Liver (tissue), 9 donors: ENCODE measurements around the gene SPAG9. TPM values are rescaled to one million over a fixed set of nuclear protein-coding genes. Genes with fewer than 3 reads are reported as not detected.

ENCODE experiments used
- DNase-seq: peaks from one replicate; pipeline ENCODE4 v3.0.0-alpha.2; 2017; ENCODE audit warnings: low spot score
- H3K27ac ChIP-seq, 2 donors: one replicate each; pipeline ENCODE4 v1.7.0; 2013; ENCODE audit warnings: inconsistent platforms in 2 of 2, low read length in 2 of 2, control low read depth in 1 of 2, low read depth in 1 of 2, mild to moderate bottlenecking in 1 of 2
- H3K27me3 ChIP-seq, 4 donors: one replicate each; pipeline versions ENCODE4 v1.6.1 to v1.7.0; 2013; ENCODE audit warnings: low read length in 3 of 4, inconsistent platforms in 1 of 4, mild to moderate bottlenecking in 1 of 4, moderate library complexity in 1 of 4; ENCODE audit not compliant: control insufficient read depth in 4 of 4, insufficient read depth in 4 of 4
- H3K36me3 ChIP-seq, 4 donors: one replicate each; pipeline versions ENCODE4 v1.6.1 to v1.7.0; 2013; ENCODE audit warnings: low read length in 3 of 4, mild to moderate bottlenecking in 3 of 4, low read depth in 1 of 4, moderate library complexity in 1 of 4; ENCODE audit not compliant: control insufficient read depth in 4 of 4, insufficient read depth in 3 of 4
- H3K4me1 ChIP-seq, 4 donors: one replicate each; pipeline versions ENCODE4 v1.6.1 to v1.7.0; 2013; ENCODE audit warnings: low read length in 3 of 4, mild to moderate bottlenecking in 3 of 4, moderate library complexity in 1 of 4; ENCODE audit not compliant: control insufficient read depth in 4 of 4, insufficient read depth in 4 of 4
- H3K4me3 ChIP-seq, 3 donors: one replicate each; pipeline versions ENCODE4 v1.6.1 to v1.7.0; 2013; ENCODE audit warnings: low read length in 3 of 3, control low read depth in 1 of 3, low read depth in 1 of 3, mild to moderate bottlenecking in 1 of 3
- H3K9ac ChIP-seq, 2 donors: one replicate each; pipeline ENCODE4 v1.7.0; 2013; ENCODE audit warnings: low read length in 2 of 2, mild to moderate bottlenecking in 2 of 2, moderate library complexity in 2 of 2, control low read depth in 1 of 2, low read depth in 1 of 2
- H3K9me3 ChIP-seq, 4 donors: one replicate each; pipeline versions ENCODE4 v1.6.1 to v1.7.0; 2013; ENCODE audit warnings: low read length in 3 of 4; ENCODE audit not compliant: control insufficient read depth in 4 of 4
- EGR1 ChIP-seq, 2 donors: IDR thresholded peaks; 2 replicates each; pipeline ENCODE4 v1.6.1; 2016 to 2018; ENCODE audit warnings: antibody characterized with exemption in 2 of 2, low read depth in 2 of 2
- FOXA1 ChIP-seq: IDR thresholded peaks from 2 replicates; pipeline ENCODE4 v1.6.1; 2016; ENCODE audit warnings: antibody characterized with exemption
- FOXA2 ChIP-seq: IDR thresholded peaks from 2 replicates; pipeline ENCODE4 v1.6.1; 2016; ENCODE audit warnings: antibody characterized with exemption
- GABPA ChIP-seq, 2 donors: IDR thresholded peaks in 1 of 2; conservative IDR thresholded peaks in 1 of 2; 2 replicates each; pipeline ENCODE4 v1.6.1; 2016; ENCODE audit warnings: antibody characterized with exemption in 2 of 2, mild to moderate bottlenecking in 1 of 2, moderate library complexity in 1 of 2
- HNF4G ChIP-seq: IDR thresholded peaks from 2 replicates; pipeline ENCODE4 v1.6.1; 2016; ENCODE audit warnings: antibody characterized with exemption
- JUND ChIP-seq, 2 donors: IDR thresholded peaks; 2 replicates each; pipeline ENCODE4 v1.6.1; 2016; ENCODE audit warnings: antibody characterized with exemption in 2 of 2
- MAX ChIP-seq: IDR thresholded peaks from 2 replicates; pipeline ENCODE4 v1.6.1; 2016; ENCODE audit warnings: antibody characterized with exemption
- NR2F2 ChIP-seq: IDR thresholded peaks from 2 replicates; pipeline ENCODE4 v1.6.1; 2016; ENCODE audit warnings: antibody characterized with exemption
- RAD21 ChIP-seq, 2 donors: IDR thresholded peaks; 2 replicates each; pipeline ENCODE4 v1.6.1; 2016; ENCODE audit warnings: antibody characterized with exemption in 2 of 2, mild to moderate bottlenecking in 2 of 2
- REST ChIP-seq: IDR thresholded peaks from 2 replicates; pipeline ENCODE4 v1.6.1; 2016; ENCODE audit warnings: antibody characterized with exemption, mild to moderate bottlenecking
- RXRA ChIP-seq, 2 donors: IDR thresholded peaks; 2 replicates each; pipeline ENCODE4 v1.6.1; 2017 to 2018; ENCODE audit warnings: antibody characterized with exemption in 2 of 2, mild to moderate bottlenecking in 1 of 2
- SP1 ChIP-seq: IDR thresholded peaks from 2 replicates; pipeline ENCODE4 v1.6.1; 2018; ENCODE audit warnings: antibody characterized with exemption, mild to moderate bottlenecking
- TAF1 ChIP-seq: conservative IDR thresholded peaks from 2 replicates; pipeline ENCODE4 v1.6.1; 2016; ENCODE audit warnings: antibody characterized with exemption, mild to moderate bottlenecking
- YY1 ChIP-seq: IDR thresholded peaks from 2 replicates; pipeline ENCODE4 v1.6.1; 2016; ENCODE audit warnings: antibody characterized with exemption, mild to moderate bottlenecking
- WGBS: extraction: QIAGEN DNeasy Blood & Tissue Kit; methylation state at CpG from one replicate; pipeline ENCODE4 v1.1.7; 2013; 5-methylcytosine and 5-hydroxymethylcytosine counted together
- polyA plus RNA-seq, 2 donors: library from polyadenylated mRNA; stranded (reverse) in 1 of 2; unstranded in 1 of 2; fragments of 200-250 nt in 1 of 2; fragments of >200 nt in 1 of 2; fragmentation: Nextera tagmentation in 1 of 2; extraction: Ambion mirVana in 1 of 2; gene quantifications; one replicate each; pipeline versions ENCODE4 v1.2.1 to v1.2.3, GENCODE V29; 2013 to 2015
- total RNA-seq, 2 donors: library from RNA; depleted of rRNA; stranded (reverse); fragments of >200 nt; gene quantifications; one replicate each; pipeline ENCODE4 v1.2.3, GENCODE V29; 2014
- TF ChIP-seq, protein P1 (sequence below): IDR thresholded peaks from 2 replicates; pipeline ENCODE4 v1.6.1; 2016; ENCODE audit warnings: antibody characterized with exemption
- TF ChIP-seq, protein P2 (sequence below): IDR thresholded peaks from 2 replicates; pipeline ENCODE4 v1.6.1; 2016; ENCODE audit warnings: antibody characterized with exemption
- TF ChIP-seq, protein P3 (sequence below): fragments of 150-350 bp; IDR thresholded peaks from 2 replicates; pipeline ENCODE4 v1.5.1; 2017; ENCODE audit warnings: improper control_type of control experiment, low read depth, low read length; ENCODE audit not compliant: missing input control
- donor health status: healthy.
- donor health status: healthy.
- donor health status: healthy.
- donor health status: healthy.
- donor health status: healthy.

Gene SPAG9
- total and polyA plus RNA-seq, 4 donors, result 12.0 to 94.0 (median 18.4) TPM

GRCh38 chr17:51059781-51060180 lies 60.9 kb downstream of the SPAG9 start:
- Histone ChIP-seq H3K27ac (no peak overlapping the region), H3K9me3 (no peaks in the 10 kb centered on the region), H3K36me3 (no peaks in the 10 kb centered on the region), H3K27me3 (no peaks in the 10 kb centered on the region), H3K4me3 (no peak overlapping the region), H3K4me1 (peaks cover 0 to 30% (median 16%) of the 10 kb centered on the region in 4 donors), H3K9ac (no peak overlapping the region)
- 91% methylated on average over 2 of the region's 2 CpGs for WGBS
- no peak for DNase-seq
- TF ChIP-seq MAX, result no peak
- TF ChIP-seq RXRA (IDR thresholded peaks at IDR 0.05), result no peak
- no peak for TF ChIP-seq YY1
- no peak for TF ChIP-seq RAD21 (IDR thresholded peaks at IDR 0.05)
- no peak for TF ChIP-seq EGR1 (IDR thresholded peaks at IDR 0.05; ENCODE audit: low read depth in 2 of 2)
- no peak for TF ChIP-seq SP1
- TF ChIP-seq NR2F2, result no peak
- no peak for TF ChIP-seq FOXA1
- TF ChIP-seq HNF4G, result no peak
- no peak for TF ChIP-seq TAF1
- TF ChIP-seq, protein P1, sequence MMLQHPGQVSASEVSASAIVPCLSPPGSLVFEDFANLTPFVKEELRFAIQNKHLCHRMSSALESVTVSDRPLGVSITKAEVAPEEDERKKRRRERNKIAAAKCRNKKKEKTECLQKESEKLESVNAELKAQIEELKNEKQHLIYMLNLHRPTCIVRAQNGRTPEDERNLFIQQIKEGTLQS, result no peak
- TF ChIP-seq, protein P2, sequence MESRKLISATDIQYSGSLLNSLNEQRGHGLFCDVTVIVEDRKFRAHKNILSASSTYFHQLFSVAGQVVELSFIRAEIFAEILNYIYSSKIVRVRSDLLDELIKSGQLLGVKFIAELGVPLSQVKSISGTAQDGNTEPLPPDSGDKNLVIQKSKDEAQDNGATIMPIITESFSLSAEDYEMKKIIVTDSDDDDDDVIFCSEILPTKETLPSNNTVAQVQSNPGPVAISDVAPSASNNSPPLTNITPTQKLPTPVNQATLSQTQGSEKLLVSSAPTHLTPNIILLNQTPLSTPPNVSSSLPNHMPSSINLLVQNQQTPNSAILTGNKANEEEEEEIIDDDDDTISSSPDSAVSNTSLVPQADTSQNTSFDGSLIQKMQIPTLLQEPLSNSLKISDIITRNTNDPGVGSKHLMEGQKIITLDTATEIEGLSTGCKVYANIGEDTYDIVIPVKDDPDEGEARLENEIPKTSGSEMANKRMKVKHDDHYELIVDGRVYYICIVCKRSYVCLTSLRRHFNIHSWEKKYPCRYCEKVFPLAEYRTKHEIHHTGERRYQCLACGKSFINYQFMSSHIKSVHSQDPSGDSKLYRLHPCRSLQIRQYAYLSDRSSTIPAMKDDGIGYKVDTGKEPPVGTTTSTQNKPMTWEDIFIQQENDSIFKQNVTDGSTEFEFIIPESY, result no peak
- TF ChIP-seq REST, result no peak
- no peak for TF ChIP-seq GABPA (IDR thresholded peaks at IDR 0.05 in 1 of 2, conservative IDR thresholded peaks at IDR 0.05 in 1 of 2)
- TF ChIP-seq FOXA2, result no peak
- TF ChIP-seq, protein P3, sequence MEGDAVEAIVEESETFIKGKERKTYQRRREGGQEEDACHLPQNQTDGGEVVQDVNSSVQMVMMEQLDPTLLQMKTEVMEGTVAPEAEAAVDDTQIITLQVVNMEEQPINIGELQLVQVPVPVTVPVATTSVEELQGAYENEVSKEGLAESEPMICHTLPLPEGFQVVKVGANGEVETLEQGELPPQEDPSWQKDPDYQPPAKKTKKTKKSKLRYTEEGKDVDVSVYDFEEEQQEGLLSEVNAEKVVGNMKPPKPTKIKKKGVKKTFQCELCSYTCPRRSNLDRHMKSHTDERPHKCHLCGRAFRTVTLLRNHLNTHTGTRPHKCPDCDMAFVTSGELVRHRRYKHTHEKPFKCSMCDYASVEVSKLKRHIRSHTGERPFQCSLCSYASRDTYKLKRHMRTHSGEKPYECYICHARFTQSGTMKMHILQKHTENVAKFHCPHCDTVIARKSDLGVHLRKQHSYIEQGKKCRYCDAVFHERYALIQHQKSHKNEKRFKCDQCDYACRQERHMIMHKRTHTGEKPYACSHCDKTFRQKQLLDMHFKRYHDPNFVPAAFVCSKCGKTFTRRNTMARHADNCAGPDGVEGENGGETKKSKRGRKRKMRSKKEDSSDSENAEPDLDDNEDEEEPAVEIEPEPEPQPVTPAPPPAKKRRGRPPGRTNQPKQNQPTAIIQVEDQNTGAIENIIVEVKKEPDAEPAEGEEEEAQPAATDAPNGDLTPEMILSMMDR, result no peak

DNA sequence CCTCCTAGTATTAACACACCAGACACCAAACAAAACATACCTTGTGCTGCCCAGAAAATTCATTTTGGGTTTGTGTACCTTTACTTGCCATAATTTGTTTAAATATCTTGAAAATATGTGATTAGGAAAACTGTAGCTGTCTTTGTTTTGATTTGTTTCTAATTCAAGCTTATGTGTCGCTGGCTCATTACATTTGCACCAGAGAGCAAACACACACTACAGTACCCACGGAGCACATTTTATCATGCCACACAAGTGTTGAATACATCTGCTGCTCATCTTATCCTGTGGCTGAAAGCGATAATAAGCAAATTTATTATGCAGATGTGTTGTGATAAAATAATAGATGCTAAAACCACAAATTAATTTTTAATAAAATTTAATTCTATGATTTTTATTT lies 63.1 kb downstream of the SPAG9 start:
- DNase-seq, result no peak
- WGBS, result 47% methylated on average over 3 of the region's 3 CpGs
- Histone ChIP-seq H3K9ac (peak overlapping the region in 1 of 2 donors; percentile 43), H3K36me3 (no peaks in the 10 kb centered on the region), H3K4me1 (peaks cover 0 to 30% (median 16%) of the 10 kb centered on the region in 4 donors), H3K4me3 (no peak overlapping the region), H3K27ac (peak overlapping the region; percentile 69 to 72), H3K27me3 (no peaks in the 10 kb centered on the region), H3K9me3 (no peaks in the 10 kb centered on the region)
- TF ChIP-seq JUND (IDR thresholded peaks at IDR 0.05) (no peak), GABPA (IDR thresholded peaks at IDR 0.05 in 1 of 2, conservative IDR thresholded peaks at IDR 0.05 in 1 of 2) (no peak), RXRA (IDR thresholded peaks at IDR 0.05) (no peak), YY1 (no peak), EGR1 (IDR thresholded peaks at IDR 0.05; ENCODE audit: low read depth in 2 of 2) (no peak), MAX (no peak), FOXA1 (no peak), SP1 (no peak), REST (no peak), NR2F2 (no peak), TAF1 (no peak)
- TF ChIP-seq, protein P2, result no peak
